CD4-positive, alpha-beta T cell treated with Interleukin-2 at 100 ng/mL for 4 hours (primary cell): ENCODE measurements around the gene ATP8B4.
A peak's percentile ranks its signal among the peaks of the same experiment; 100 is the strongest.
"Not testable (repeated sequence)": the region's sequence is repeated elsewhere in the genome, so short reads cannot be mapped to it uniquely, and the experiment has no call there.

ENCODE experiments used
- DNase-seq: peaks from one replicate; pipeline ENCODE4 v3.0.0-alpha.2; 2020; ENCODE audit warnings: low spot score

Gene ATP8B4

GRCh38 chr15:50119063-50120040 is at the start of gene ATP8B4:
Gene ATP8B4, minus strand, starts transcription at chr15:50119233. Its CDS starts 12,267 bp downstream, at chr15:50106966.
- DNase-seq, result no peak

GRCh38 chr15:50168379-50168778 is 49.3 kb upstream of the ATP8B4 start:
- DNase-seq, result no peak

GRCh38 chr15:50167110-50167509 is 48.1 kb upstream of the ATP8B4 start:
- DNase-seq, result no peak

GRCh38 chr15:50166216-50166615 is 47.2 kb upstream of the ATP8B4 start:
- no peak for DNase-seq

GRCh38 chr15:50164458-50164857 is 45.4 kb upstream of the ATP8B4 start:
- no peak for DNase-seq

- no peak for DNase-seq
These were observed 44.8 kb upstream of the ATP8B4 start for GRCh38 chr15:50163719-50164410.

GRCh38 chr15:50162969-50163718 is 44.1 kb upstream of the ATP8B4 start:
- DNase-seq, result no peak

GRCh38 chr15:50158236-50158635 is 39.2 kb upstream of the ATP8B4 start:
- not testable (repeated sequence) for DNase-seq

- no peak for DNase-seq
These were observed 32.4 kb upstream of the ATP8B4 start for GRCh38 chr15:50151476-50151875.

GRCh38 chr15:50150851-50151250 is 31.8 kb upstream of the ATP8B4 start:
- no peak for DNase-seq

GRCh38 chr15:50150349-50150748 is 31.3 kb upstream of the ATP8B4 start:
- DNase-seq, result no peak

GRCh38 chr15:50149090-50149489 is 30.1 kb upstream of the ATP8B4 start:
- DNase-seq, result no peak

GRCh38 chr15:50148362-50148963 is 29.4 kb upstream of the ATP8B4 start:
- DNase-seq, result no peak

- DNase-seq, result no peak
These were observed 27.6 kb upstream of the ATP8B4 start for GRCh38 chr15:50146632-50147031.

- peak; percentile 59 for DNase-seq
These were observed 26.4 kb upstream of the ATP8B4 start for GRCh38 chr15:50145451-50145872.

GRCh38 chr15:50144341-50145120 is 25.5 kb upstream of the ATP8B4 start:
- no peak for DNase-seq

GRCh38 chr15:50143255-50143860 is 24.3 kb upstream of the ATP8B4 start:
- no peak for DNase-seq

- no peak for DNase-seq
These were observed 22.8 kb upstream of the ATP8B4 start for GRCh38 chr15:50141856-50142255.

GRCh38 chr15:50140983-50141382 is 21.9 kb upstream of the ATP8B4 start:
- no peak for DNase-seq

- DNase-seq, result no peak
These were observed 21.1 kb upstream of the ATP8B4 start for GRCh38 chr15:50140098-50140497.

- DNase-seq, result no peak
These were observed 19.4 kb upstream of the ATP8B4 start for GRCh38 chr15:50138391-50138790.
